Right ventricle myocardium superior (tissue), 1 donor: ENCODE data around the gene ZDHHC14. TPM values are rescaled to one million over a fixed set of nuclear protein-coding genes. Genes with fewer than 3 reads are reported as not detected.

ENCODE experiments used
- ATAC-seq: fragments of 200-7000 bp; cut with Tn5 transposase; one replicate; pipeline ENCODE4 v1.9.1; 2020; ENCODE audit warnings: mild to moderate bottlenecking; ENCODE audit not compliant: poor library complexity
- DNase-seq: peaks from one replicate; pipeline ENCODE4 v3.0.0-alpha.2; 2020
- intact Hi-C: fragments of 100-400 bp; cut with DNase I; formaldehyde crosslinking; loops from one replicate; pipeline ENCODE4 v1.11.2; 2022
- total RNA-seq: library from RNA; stranded (reverse); fragmentation: NEBNext Ultra II Directional; extraction: Animal tissue kit (Norgen Biotek cat#: 25700); gene quantifications from one replicate; pipeline ENCODE4 v1.2.1, GENCODE V29; 2021
- donor health status: DM: no; HTN: yes; CAD: no; lungs with severe emphysema.

Gene ZDHHC14
- total RNA-seq, 1 donor from 2014 or later: 9.4 TPM

DNA sequence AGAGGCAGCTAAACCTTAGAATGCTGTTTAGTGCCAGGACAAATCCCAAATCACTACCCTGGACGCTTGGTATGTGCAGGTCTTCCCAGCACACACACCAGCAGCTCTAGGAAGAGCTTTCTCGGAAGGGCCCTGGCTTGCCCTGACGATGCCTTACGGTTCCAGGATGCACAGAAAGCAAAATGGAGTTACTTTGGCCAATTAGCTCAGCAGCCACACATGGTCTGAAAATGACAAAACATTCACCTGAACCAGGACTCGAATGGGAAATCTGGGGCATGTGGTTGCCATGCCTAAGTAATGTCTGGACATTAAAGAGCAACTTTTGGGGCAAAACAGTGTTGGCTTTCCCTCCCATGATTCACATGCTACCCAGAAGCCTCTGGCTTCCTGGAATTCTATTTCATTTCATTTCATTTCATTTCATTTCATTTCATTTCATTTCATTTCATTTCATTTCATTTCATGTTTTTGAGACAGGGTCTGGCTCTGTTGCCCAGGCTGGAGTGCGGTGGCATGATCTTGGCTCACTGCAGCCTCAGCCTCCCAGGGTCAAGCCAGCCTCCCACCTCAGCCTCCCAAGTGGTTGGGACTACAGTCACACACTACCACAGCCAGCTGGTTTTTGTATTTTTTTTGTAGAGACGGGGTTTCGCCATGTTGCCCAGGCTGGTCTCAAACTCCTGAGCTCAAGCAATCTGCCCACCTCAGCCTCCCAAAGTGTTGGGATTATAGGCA lies 153.3 kb downstream of the ZDHHC14 start:
- no peak for ATAC-seq
- intact Hi-C loops: no loop called here
- DNase-seq: no peak

DNA sequence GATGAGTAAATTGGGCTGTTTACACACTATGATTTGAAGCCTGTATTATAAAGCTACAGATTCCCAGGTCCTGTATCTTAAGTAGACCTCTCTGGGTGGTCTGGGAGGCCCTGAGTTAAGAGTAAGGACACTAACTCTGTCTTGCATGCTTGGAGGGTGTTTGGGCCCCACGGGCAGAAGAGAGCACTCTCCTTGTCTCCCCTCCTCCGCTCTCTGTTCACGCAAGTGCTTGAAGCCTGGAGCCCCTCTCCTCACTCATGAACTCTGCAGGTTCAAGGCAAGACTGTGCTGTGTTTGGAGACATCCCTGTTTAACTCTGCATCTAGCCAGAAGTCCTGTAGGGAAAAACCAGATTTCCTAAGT lies 154.0 kb downstream of the ZDHHC14 start:
- ATAC-seq: no peak
- intact Hi-C loops: no loop called here

DNA sequence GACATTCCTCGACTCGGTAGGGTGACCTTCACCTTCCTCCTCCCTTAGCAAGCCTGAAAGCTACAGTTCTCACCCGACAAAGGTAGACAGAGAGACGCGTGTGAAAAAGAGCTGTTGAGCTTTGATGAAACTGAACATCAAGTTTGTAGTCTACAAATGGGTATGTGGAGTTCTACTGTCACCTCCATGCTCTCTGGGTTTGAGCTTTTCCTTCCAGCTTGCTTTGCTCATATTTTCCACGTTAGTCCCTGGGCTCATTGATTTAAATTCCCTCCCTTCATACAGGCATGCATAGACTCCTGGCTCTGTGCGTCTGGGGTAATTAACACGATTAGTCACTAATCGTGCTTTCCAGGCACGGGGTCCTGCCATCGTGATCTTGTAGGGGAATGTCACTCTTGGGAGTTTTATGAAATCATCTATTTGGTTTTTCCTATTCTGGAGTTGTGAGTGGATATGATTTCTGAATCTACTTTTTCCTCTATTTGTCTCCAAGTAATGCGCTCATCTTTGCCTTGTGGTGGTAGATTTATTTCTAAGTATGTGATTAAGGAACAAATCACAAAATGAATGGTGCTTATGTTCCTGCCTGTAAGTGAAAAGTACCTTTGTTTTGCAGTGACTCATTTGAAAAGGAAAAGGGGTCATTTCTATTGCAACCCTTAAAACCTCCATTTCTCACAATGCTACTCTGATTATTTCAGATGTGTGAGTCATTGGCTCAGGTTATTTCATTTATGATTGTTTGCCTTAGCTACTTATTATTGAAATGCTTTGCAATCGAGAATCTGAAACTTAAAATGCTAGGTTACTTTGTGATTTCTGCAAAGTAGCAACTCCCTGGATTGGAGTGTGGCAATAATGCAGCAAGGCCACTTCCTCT lies 154.6 kb downstream of the ZDHHC14 start:
- ATAC-seq (no peak), DNase-seq (no peak)
- intact Hi-C loops: no loop called here

More for the DNA sequence above, 154.0 kb downstream of the ZDHHC14 start:
- no peak for DNase-seq

DNA sequence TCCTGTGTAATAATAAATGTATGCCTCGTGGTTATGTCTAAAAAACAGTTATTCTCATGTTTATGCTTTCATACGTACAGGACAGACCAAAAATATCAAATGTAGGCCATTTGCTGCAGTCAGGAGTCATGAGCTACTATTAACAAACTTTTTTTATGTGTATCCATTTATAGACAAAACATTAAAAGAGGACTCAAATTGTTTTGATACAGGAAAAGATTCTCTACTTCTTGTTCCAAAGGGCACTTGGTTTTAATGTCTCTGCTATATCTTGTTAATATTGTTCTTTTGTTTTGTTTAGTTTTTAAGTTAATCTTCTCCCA lies 155.2 kb downstream of the ZDHHC14 start:
- peak; percentile 13 for ATAC-seq
- DNase-seq: no peak
- intact Hi-C loops: no loop called here

DNA sequence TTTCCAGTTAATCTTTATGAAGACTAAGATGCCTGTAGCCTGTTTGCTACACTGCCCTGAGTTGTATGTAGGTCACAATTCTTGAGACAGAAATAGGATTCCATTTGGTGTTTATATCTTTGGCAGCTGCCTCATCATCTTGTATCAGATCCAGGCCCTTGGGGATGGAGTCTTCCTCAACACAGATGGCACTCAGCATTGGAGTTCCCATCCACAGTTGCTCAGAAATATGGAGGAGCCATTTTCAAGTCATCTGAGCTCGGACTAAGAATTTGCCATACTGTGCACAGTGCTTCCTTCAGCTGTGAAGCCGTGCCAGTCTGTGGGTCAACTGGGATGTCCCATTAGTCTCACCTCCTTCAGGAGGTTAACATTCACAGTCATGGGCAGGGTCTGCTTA lies 156.6 kb downstream of the ZDHHC14 start:
- ATAC-seq (no peak), DNase-seq (no peak)
- intact Hi-C loops: no loop called here

DNA sequence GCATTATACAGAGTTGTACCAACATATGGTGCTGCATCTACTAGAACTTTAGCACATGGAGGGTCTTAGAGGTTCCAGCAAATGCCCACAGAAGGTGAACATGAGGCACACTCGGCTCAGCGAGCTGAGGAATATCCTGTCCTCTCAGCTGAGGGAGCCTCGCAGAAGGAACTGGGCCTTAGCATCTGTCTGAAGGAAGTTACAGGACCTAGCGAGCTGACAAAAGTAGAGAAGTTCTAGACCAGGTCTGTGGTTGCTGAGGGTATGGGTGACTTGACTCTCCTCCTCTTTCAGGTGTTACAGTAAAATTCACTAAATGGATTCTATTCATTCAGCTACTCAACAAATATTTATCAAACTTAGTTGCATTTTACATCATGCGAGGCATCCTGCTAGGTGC lies 157.2 kb downstream of the ZDHHC14 start:
- DNase-seq (no peak), ATAC-seq (no peak)
- intact Hi-C loops: no loop called here

DNA sequence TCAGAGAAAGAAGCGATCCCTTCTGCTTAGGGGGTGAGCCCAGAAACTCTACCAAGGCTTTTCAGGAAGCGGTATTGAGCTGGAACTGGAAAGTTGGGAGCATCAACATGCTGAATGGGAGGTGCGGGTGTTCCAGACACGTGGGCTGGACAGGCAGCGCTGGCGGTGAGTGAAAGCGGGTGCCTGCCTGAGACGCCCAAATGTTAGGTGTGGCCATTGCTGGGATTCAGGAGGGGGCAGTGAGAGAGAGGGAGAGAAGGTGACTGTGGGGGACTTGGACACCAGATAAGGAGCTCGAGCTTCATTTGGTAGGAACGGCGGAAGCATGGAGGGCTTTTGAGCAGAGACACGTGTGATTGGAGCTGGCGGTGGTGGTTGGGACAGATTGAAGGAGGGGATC lies 157.7 kb downstream of the ZDHHC14 start:
- ATAC-seq (no peak), DNase-seq (no peak)
- intact Hi-C loops: no loop called here

DNA sequence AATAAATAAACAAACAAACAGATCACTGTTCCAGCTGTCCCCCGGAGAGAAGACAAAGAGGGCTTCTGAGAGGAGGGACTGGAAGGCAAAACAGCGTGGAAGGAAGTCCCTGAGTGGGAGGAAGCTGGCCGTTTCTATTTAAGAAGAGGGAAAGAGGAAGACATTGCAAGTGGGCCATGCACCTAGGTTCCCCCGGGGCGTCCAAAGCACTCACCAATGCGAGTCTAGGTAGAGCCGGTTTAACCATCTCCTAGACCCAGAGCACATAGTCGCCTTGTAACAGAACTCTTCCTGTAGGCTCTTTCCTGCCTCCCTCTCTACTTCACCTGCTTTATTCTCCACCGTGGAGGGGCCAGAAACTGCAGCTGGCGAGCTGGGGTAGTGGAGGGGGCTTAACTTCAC lies 158.4 kb downstream of the ZDHHC14 start:
- ATAC-seq (no peak), DNase-seq (no peak)
- intact Hi-C loops: no loop called here

DNA sequence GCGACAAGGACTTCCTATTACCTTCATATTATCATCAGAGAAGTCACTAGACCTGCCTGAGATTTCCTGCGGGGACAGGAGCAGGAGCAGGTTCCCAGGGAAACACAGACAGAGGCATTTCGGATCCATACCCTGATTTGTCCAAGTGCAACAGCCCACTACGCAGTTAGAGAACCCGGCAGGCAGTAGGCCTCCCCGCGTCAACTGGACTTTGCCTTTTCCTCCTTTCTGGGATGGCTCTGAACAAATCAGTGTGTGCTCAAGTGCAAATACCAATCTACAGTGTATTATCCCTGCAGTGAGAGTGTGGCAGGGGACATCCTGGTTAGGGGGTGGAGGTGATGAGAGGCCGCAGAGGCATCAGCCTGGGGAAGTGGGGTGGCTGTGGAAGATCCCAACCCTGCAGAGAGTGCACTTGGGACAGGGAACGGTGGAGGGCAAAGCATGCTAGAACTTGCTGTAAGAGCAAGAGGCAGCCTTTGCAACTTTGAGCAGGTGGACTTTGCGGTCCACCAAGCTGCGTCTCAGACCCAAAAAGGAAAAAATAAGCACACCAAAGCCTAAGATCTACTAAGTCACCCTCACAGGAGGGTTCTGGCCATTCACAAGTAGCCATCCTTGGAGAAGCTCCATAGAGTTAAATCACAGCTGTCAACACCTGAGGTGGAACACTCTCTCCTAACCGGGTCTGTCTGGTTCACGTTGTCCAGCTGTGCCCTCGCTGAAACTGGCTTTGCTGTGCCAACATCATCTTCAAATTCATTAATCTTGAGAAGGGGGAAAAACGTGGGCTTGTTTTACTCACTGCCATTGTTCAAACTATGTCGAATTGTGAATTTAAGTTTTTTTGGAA lies 159.1 kb downstream of the ZDHHC14 start:
- DNase-seq: no peak
- ATAC-seq: peak; percentile 76
- intact Hi-C loops: no loop called here

DNA sequence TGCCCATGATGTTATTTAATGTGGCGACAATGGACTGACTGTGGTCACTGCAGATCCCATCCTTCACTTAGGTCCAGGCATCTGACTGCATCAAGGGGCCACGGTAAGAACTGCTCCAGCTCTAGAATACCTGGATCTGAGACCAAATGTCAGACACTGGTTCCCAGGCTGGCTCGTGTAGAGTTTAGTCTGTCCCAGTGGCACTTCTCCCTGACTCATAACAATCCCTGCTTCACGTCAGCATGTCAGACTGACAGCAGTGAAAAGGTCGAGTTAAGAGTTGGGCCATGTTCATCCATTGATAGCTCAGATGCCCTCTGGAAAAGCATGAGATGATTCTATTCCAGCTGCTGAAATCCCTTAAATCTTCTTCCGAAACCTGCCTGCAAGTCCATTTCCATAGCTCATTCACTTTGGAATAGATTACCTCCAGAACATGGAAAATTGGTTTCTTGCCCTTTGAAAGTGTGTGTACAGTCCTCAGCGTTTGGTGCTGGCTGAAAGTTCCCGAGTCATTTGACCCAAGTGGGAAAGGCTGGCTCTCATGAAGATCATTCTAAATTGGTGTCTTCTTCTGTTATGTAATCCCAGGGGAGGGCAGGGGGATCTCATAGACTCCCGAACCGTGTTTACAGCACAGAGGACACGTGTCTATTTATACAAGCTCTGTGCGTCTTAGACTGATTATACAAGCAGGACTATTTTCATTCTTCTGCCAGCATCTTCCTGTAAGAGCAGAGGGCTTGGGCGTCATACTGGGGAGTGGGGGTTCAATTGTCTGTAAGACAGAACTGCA lies 160.8 kb downstream of the ZDHHC14 start:
- intact Hi-C loops: no loop called here
- DNase-seq: no peak
- ATAC-seq: peak; percentile 77

DNA sequence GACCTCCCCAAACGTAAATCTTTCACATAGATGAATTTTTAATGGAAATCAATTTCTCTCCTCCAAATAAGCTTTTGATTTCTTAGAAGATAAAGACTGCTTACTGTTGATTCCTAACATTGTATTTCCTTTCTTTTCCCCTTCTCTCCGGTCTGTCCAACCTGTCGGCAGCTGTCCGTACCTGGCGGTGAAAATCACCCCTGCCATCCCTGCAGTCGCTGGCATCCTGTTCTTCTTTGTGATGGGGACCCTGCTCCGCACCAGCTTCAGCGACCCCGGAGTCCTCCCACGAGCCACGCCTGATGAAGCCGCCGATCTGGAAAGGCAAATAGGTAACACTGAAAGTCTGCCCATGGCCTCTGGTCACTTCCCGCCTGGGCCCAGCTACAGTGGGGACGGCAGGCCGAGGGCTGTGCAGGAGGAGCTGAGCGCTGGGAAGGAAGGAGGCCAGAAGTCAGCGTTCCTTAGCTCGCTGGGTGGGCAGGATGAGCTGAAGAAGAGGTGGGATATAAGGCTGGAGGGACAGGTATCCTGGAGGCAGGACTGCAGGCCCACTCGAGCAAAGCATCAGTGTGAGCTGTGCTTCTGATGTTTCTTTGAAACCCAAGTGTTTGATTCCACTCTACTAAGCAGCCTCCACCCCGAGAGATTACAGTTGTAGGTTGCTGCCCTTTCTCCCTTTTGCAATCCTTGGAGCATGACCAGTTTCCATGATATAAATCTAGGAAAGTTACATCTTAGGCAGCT lies 161.6 kb downstream of the ZDHHC14 start:
- intact Hi-C loops: no loop called here
- ATAC-seq (no peak), DNase-seq (no peak)

DNA sequence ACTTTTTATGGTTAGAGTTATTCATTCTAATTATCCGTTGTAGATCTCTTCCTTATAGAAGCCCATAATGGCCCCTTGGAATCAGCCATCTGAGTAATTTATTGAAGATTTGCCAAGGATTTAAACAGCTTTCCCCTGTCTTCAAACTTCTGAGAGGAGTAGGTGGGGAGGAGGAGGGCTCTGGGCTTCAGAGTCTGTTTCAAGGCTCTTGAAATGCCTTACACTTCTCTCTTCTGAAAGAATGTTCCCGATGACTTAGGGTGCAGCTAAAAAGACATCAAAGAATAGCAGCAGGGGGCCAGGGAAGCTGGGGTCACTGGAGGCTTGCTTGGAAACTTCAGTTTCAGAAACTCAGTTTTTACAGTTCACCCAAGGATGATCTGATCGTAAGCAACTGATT lies 165.3 kb downstream of the ZDHHC14 start:
- ATAC-seq: no peak
- no peak for DNase-seq
- intact Hi-C loops: no loop called here

DNA sequence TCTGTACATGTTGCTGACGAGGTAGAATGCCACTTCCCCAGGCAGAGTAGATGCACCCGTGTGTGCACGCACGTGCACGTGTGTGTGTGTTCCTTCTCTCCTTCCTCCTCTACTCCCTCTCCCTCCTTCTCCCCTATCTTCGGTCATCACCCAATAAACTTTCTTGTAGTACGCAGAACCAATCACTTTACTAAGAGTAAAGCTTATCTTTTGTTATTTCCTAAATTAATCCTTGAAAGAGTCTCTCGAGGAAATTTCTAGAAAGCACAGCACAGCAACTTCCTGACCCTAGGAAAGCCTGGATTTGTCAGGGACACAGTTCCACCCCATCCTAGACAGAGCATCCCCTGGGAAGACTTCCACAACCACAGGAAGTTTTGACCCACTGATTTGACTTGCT lies 166.1 kb downstream of the ZDHHC14 start:
- intact Hi-C loops: no loop called here
- DNase-seq (no peak), ATAC-seq (no peak)

DNA sequence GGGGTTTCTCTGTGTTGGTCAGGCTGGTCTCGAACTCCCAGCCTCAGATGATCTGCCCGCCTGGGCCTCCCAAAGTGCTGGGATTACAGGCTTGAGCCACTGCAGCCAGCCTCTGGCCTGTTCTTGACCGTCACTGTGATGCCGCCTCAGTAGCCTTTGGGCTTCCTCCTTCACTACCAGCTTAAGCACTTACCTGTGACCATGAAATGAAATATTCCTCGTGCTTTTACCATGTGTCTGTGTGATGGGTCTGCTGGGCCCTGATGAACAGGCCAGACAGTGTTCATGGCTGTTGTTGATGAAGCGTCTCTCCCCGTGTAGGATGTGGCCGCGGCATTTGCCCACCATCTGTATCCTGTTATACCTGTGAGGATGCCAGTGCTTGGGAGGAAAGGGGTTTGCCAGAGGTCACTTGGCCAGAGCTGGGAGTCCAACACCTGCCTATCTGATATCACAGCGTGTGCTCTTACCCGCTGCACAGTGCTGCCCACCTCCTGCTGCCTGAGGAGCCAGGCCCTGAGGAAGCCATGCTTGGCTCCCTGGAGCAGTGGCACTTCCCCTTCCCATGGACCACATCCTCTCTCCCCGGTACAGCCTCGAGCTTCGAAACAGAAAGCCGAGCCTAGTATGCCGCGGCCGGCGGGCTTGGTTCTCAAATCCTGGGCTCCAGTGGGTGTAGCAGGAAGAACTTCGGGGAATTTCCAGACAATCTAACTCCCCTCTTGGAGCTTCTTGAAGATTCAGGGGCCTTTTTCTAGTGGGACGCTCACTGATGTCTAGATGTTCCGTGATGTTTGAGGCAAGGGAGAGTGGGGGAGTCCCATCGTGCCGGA lies 167.9 kb downstream of the ZDHHC14 start:
- ATAC-seq (peak; percentile 48), DNase-seq (peak; percentile 54)
- intact Hi-C loops: no loop called here

DNA sequence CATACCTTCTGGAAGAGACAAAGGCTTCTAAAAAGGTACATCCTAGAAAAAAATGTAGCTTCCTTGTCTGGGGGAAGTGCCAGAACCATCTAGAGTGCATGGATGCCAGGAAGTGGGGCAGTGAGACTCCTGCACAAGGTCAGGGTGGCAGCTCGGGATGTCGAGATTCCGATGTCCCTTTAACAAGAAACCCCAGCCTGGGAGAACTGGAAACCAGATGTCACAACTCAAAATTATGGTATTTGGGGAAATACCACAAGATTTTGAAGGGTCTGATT lies 168.4 kb downstream of the ZDHHC14 start:
- no peak for ATAC-seq
- intact Hi-C loops: no loop called here
- DNase-seq: no peak

DNA sequence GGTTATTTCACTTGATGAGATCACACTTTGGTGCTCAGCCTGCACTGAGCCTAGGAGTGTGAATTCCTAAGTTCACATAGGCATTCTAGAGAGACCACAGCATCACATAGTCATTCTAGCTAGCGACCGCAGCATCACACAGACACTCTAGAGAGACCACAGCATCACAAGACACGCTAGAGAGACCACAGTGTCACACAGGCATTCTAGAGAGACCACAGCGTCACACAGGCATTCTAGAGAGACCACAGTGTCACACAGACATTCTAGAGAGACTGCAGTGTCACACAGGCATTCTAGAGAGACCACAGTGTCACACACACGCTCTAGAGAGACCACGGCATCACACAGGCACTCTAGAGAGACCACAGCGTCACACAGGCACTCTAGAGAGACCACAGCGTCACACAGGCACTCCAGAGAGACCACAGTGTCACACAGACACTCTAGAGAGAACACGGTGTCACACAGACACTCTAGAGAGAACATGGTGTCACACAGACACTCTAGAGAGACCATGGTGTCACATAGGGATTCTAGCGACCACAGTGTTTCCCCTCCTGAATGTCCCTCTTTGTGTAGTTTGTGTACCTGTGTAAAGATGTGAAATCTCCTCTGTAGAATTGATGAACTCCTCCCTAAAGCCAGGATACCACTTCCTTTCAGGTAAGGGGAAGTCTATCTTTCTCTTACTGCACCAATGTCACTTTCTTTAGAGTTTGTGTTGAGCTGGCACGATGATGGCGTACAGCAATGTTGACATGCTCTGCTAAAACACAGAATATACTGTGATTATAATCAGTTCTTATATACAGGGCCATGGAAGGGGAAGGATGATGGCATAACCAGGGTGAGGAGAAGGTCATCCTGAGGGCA lies 169.4 kb downstream of the ZDHHC14 start:
- DNase-seq (no peak), ATAC-seq (no peak)
- intact Hi-C loops: no loop called here
